ENCODE data around the gene LHX2. TPM values are rescaled to one million over a fixed set of nuclear protein-coding genes. Genes with fewer than 3 reads are reported as not detected.

LHX2 gene
- total RNA-seq, 2 donors from 2014 or later, result 0.23 TPM; not detected in 1

DNA sequence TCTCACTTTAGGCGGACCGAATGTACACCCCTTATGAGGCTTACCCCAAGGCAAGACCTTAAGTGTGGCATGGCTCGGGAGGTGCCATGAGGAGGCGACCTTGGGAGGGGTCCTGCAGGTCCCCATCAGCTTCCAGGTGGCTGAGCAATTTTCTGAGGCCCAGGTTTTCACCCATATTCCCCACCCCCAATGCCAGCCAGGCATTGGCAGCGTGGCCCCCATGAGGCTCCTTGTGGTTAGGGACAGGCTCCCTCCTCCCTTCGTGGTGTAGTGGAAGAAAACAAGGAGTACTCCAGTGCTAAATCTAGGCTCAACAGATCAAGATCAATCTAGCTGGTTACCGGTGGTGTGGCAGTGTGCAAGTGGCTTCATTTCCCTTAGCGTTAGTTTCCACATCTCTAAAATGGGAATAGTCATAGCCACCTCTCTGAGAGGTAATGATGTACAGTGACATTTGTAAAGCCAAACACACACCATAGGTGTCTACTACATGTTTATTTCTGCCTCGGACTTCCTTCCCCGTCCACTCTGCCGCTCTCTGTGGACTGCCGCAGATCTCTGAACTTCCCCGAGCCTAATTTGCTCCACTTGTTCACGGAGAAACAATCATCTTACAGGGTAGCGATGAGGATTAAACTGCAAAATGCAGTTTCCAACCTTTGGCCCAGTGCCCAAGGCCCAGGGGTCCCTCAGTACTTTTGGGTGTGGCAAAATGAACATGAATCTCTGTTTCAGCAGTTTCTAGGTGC is 8.4 kb downstream of the LHX2 start:
- H3K27ac ChIP-seq, result no peak overlapping the region
- 15% methylated on average over 15 of the region's 15 CpGs for WGBS
- DNase-seq (ENCODE audit: low spot score), result no peak
- H3K36me3 ChIP-seq, result no peaks in the 10 kb centered on the region
- H3K9me3 ChIP-seq, result no peaks in the 10 kb centered on the region
- intact Hi-C loops (cut with DNase I), result no loop called here
- peaks cover 4% of the 10 kb centered on the region for H3K4me1 ChIP-seq (replicated peaks)
- no peak overlapping the region for H3K4me3 ChIP-seq
- peaks cover 66% of the 10 kb centered on the region for H3K27me3 ChIP-seq (replicated peaks; ENCODE audit: insufficient read depth)
- TF ChIP-seq, protein P1, sequence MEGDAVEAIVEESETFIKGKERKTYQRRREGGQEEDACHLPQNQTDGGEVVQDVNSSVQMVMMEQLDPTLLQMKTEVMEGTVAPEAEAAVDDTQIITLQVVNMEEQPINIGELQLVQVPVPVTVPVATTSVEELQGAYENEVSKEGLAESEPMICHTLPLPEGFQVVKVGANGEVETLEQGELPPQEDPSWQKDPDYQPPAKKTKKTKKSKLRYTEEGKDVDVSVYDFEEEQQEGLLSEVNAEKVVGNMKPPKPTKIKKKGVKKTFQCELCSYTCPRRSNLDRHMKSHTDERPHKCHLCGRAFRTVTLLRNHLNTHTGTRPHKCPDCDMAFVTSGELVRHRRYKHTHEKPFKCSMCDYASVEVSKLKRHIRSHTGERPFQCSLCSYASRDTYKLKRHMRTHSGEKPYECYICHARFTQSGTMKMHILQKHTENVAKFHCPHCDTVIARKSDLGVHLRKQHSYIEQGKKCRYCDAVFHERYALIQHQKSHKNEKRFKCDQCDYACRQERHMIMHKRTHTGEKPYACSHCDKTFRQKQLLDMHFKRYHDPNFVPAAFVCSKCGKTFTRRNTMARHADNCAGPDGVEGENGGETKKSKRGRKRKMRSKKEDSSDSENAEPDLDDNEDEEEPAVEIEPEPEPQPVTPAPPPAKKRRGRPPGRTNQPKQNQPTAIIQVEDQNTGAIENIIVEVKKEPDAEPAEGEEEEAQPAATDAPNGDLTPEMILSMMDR (IDR thresholded peaks at IDR 0.05), result no peak
- no peak for TF ChIP-seq POLR2AphosphoS5 (IDR thresholded peaks at IDR 0.05)

DNA sequence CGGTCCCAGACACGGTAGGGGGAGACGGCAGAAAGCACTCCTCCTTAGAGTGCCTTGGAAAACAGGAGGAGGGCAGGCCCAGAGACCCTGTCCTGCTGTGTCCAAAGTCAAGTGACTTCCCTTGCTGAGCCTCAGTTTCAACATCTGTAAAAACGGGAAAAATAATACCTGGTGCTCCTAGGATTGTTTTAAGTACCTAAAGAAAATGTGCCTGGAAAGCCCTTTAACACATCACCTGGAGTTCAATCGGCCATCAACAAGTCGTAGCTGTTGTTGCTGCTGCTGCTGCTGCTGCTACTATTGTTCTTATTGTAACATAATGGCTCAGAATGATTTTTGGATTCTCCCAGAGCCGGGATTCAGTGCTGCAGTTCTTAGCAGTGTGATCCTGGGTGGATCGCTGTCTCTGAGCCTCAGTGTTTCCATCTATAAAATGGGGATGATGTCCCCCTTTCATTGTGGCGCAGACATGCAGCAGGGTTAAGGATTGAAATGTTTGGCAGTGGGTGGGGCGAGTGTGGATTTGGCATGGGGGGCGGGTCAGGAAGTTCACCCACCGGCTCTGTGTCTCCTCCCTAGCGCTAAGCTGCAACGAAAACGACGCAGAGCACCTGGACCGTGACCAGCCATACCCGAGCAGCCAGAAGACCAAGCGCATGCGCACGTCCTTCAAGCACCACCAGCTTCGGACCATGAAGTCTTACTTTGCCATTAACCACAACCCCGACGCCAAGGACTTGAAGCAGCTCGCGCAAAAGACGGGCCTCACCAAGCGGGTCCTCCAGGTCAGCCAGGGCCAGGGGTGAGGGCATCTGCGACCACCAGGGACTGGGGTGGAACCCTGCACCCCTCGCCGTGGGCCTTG is 9.2 kb downstream of the LHX2 start:
- Histone ChIP-seq H3K27me3 (replicated peaks; ENCODE audit: insufficient read depth) (peaks cover 58% of the 10 kb centered on the region), H3K4me1 (replicated peaks) (peaks cover 4% of the 10 kb centered on the region), H3K27ac (no peak overlapping the region), H3K36me3 (no peaks in the 10 kb centered on the region), H3K4me3 (no peak overlapping the region), H3K9me3 (no peaks in the 10 kb centered on the region)
- DNase-seq (ENCODE audit: low spot score), result no peak
- TF ChIP-seq POLR2A (IDR thresholded peaks at IDR 0.05) (no peak), POLR2AphosphoS5 (IDR thresholded peaks at IDR 0.05) (no peak)
- TF ChIP-seq, protein P1 (IDR thresholded peaks at IDR 0.05), result no peak
- intact Hi-C loops (cut with DNase I), result no loop called here
- WGBS, result 11% methylated on average over 28 of the region's 31 CpGs

DNA sequence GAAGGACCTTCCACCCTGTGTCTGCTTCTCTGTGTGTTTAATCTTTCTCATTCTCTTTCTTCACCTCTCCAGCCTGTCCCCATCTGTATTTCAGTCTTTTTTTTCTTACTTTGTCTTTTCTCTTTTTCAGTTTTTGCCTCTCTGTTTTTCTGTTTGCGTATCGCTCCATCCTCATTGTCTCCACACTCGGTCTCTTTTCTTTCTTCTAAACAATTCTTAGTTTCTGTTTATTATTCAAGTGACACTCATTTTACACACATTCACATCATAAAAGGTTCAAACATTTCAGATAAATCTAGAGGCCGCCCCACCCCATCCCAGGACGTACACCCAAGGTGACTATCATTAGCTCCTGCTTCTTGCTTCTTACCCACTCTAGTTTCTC is 9.8 kb downstream of the LHX2 start:
- no peaks in the 10 kb centered on the region for H3K36me3 ChIP-seq
- TF ChIP-seq POLR2A (IDR thresholded peaks at IDR 0.05) (no peak), POLR2AphosphoS5 (IDR thresholded peaks at IDR 0.05) (no peak)
- TF ChIP-seq, protein P1 (IDR thresholded peaks at IDR 0.05), result no peak
- intact Hi-C loops (cut with DNase I), result no loop called here

DNA sequence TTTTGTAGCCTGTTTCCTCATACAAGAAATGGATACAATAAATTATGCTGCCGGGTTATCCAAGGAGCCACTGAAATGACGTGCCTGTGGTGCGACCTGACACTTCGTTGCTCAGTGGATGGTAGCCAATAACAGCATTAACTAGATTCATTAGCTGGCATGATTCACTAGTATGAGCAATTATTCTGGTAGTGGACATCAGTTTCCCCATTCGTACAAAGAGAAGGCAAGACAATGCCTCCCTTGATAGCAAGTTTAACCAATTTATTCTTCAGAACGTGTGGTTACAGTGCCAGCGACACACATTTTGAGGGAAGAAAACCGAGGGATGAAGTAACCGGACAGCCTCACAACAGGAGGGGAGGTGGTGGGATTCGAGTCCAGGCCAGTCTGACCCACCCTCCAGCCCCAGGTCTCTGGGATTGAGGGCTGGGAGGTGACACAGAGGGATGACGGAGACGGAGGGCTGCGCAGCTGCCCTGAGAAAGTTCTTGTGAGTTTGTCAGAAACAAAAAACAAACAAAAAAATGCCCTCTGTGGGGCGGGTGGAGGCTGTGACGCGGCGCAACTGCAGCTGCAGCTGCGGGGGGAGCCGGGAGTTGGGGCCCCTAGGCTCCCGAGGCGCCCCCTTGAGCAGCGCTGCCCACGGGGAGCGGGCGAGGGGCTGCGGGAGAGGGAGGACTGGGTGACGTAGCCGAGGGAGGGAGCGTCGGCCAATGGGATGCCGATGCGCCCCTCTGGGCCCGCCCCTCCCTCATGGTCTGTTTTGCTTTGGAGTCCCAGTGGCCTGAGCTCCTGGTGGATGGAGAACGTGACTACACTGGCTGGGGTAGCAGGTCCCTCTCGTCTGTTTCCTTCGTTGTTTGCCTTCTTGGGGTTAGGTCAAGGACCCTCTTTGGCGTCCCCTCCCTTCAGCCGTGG is 10.9 kb downstream of the LHX2 start:
- H3K4me1 ChIP-seq (replicated peaks), result peaks cover 2% of the 10 kb centered on the region
- H3K27ac ChIP-seq, result no peak overlapping the region
- H3K9me3 ChIP-seq, result no peaks in the 10 kb centered on the region
- no peak for DNase-seq (ENCODE audit: low spot score)
- H3K27me3 ChIP-seq (replicated peaks; ENCODE audit: insufficient read depth), result peaks cover 47% of the 10 kb centered on the region
- intact Hi-C loops (cut with DNase I), result no loop called here
- H3K4me3 ChIP-seq, result no peak overlapping the region
- H3K36me3 ChIP-seq, result no peaks in the 10 kb centered on the region
- TF ChIP-seq POLR2A (IDR thresholded peaks at IDR 0.05), result no peak
- TF ChIP-seq, protein P1 (IDR thresholded peaks at IDR 0.05), result no peak
- TF ChIP-seq POLR2AphosphoS5 (IDR thresholded peaks at IDR 0.05), result no peak
- 5% methylated on average over 38 of the region's 38 CpGs for WGBS

More for the DNA sequence above, 9.8 kb downstream of the LHX2 start:
- DNase-seq (ENCODE audit: low spot score), result no peak
- Histone ChIP-seq H3K4me3 (no peak overlapping the region), H3K27me3 (replicated peaks; ENCODE audit: insufficient read depth) (peaks cover 53% of the 10 kb centered on the region), H3K9me3 (no peaks in the 10 kb centered on the region), H3K27ac (no peak overlapping the region), H3K4me1 (replicated peaks) (peaks cover 4% of the 10 kb centered on the region)
- WGBS, result 30% methylated on average over 5 of the region's 5 CpGs

All from prostate gland (tissue), 2 donors.